SH-SY5Y (cell line): ENCODE measurements around the gene TRPM5.

ENCODE experiments used
- GATA2 ChIP-seq: IDR thresholded peaks from 2 replicates; pipeline ENCODE4 v1.6.1; 2011; ENCODE audit warnings: mild to moderate bottlenecking, low read depth, low read length
- GATA3 ChIP-seq: IDR thresholded peaks from 2 replicates; pipeline ENCODE4 v1.6.1; 2011; ENCODE audit warnings: low read depth, mild to moderate bottlenecking, low read length, moderate library complexity

- TF ChIP-seq GATA2 (no peak), GATA3 (no peak)
Measured at GRCh38 chr11:2461956-2462542, 17.7 kb upstream of the TRPM5 start.
